Gastroesophageal sphincter (tissue), 3 donors: ENCODE measurements around the gene SLC29A3.

Experiments used
- CTCF ChIP-seq, 4 experiments: fragments of 200-600 bp in 2 of 4; fragments of 450-650 bp in 2 of 4; sonication (generic) in 1 of 4; IDR thresholded peaks; one replicate each; pipeline ENCODE4 v1.5.1; 2017 to 2019; ENCODE audit warnings: antibody characterized with exemption in 4 of 4, mild to moderate bottlenecking in 2 of 4, moderate library complexity in 2 of 4
- EP300 ChIP-seq: sonication (generic); formaldehyde crosslinking; IDR thresholded peaks from one replicate; pipeline ENCODE4 v1.6.1; 2017; ENCODE audit warnings: antibody characterized with exemption, mild to moderate bottlenecking
- POLR2A ChIP-seq, 2 donors: fragments of 450-650 bp; IDR thresholded peaks; one replicate each; pipeline ENCODE4 v1.6.1; 2017; ENCODE audit warnings: antibody characterized with exemption in 2 of 2, mild to moderate bottlenecking in 2 of 2, moderate library complexity in 1 of 2
- POLR2AphosphoS5 ChIP-seq: sonication (generic); formaldehyde crosslinking; IDR thresholded peaks from one replicate; pipeline ENCODE4 v1.6.1; 2017; ENCODE audit warnings: antibody characterized with exemption

DNA sequence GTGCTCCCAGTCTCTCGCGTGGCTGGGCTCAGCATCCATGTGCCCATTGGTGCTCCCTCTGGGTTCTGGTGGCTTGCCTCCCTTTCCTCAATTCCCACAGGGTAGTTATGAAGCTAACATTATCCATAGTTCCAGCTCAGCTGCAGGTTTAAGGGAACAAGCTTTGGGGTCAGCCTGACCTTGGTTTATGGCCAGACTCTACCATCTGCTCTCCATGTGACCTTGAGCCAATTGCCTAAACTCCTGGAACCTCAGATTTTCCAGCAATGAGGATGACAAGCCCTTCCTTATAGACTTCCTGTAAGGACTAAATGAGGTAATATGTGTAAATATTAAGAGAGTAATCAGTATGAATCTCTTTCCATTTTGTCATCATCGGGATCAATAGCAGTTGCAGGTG lies 10.1 kb upstream of the SLC29A3 start:
- TF ChIP-seq POLR2A (IDR thresholded peaks at IDR 0.05), result no peak
- no peak for TF ChIP-seq POLR2AphosphoS5
- TF ChIP-seq CTCF (IDR thresholded peaks at IDR 0.05), result no peak
- no peak for TF ChIP-seq EP300
